Right hindlimb (tissue), 1 donor: ENCODE measurements around the gene CNP.

Experiments used
- DNase-seq: peaks from one replicate; pipeline ENCODE4 v3.0.0-alpha.2; 2018

The CNP gene

GRCh38 chr17:41942626-41943373, 23.8 kb upstream of the CNP start:
- DNase-seq, result no peak

- DNase-seq, result no peak
Observed at GRCh38 chr17:41943492-41943891, 23.1 kb upstream of the CNP start.

GRCh38 chr17:41944943-41945342, 21.7 kb upstream of the CNP start:
- DNase-seq, result no peak

GRCh38 chr17:41948762-41949460, 17.7 kb upstream of the CNP start:
- no peak for DNase-seq

GRCh38 chr17:41956522-41956921, 10.1 kb upstream of the CNP start:
- DNase-seq, result no peak

GRCh38 chr17:41957031-41957868, 9.3 kb upstream of the CNP start:
- no peak for DNase-seq

GRCh38 chr17:41957869-41958439, 8.6 kb upstream of the CNP start:
- DNase-seq, result no peak

- no peak for DNase-seq
Observed at GRCh38 chr17:41959030-41959335, 7.6 kb upstream of the CNP start.

GRCh38 chr17:41959336-41960095, 7.1 kb upstream of the CNP start:
- DNase-seq, result peak; percentile 49

- DNase-seq, result no peak
Observed at GRCh38 chr17:41962111-41962510, 4.5 kb upstream of the CNP start.

GRCh38 chr17:41962768-41963434, 3.7 kb upstream of the CNP start:
- peak; percentile 88 for DNase-seq

- peak; percentile 55 for DNase-seq
Observed at GRCh38 chr17:41965694-41966462, 717 bp upstream of the CNP start.

- DNase-seq, result peak; percentile 54
Observed at GRCh38 chr17:41967141-41967920, 736 bp downstream of the CNP start.

- no peak for DNase-seq
Observed at GRCh38 chr17:41967921-41968578, 1.5 kb downstream of the CNP start.

GRCh38 chr17:41968676-41969075, 2.1 kb downstream of the CNP start:
- no peak for DNase-seq

- no peak for DNase-seq
Observed at GRCh38 chr17:41970901-41971331, 4.3 kb downstream of the CNP start.

GRCh38 chr17:41971721-41972523, 5.3 kb downstream of the CNP start:
- no peak for DNase-seq

GRCh38 chr17:41972571-41973407, 6.2 kb downstream of the CNP start:
- no peak for DNase-seq
